Endothelial cell of umbilical vein (primary cell): ENCODE results near the gene ETHE1.

Source experiments
- EZH2 ChIP-seq: IDR thresholded peaks from 2 replicates; pipeline ENCODE4 v1.6.1; 2012; ENCODE audit warnings: borderline replicate concordance, low read depth, mild to moderate bottlenecking, moderate library complexity, low read length, inconsistent platforms; ENCODE audit not compliant: severe bottlenecking
- JUN ChIP-seq: IDR thresholded peaks from 2 replicates; pipeline ENCODE4 v1.6.1; 2011; ENCODE audit warnings: borderline replicate concordance, low read depth; ENCODE audit not compliant: insufficient read length, insufficient read depth
- POLR2A ChIP-seq: IDR thresholded peaks from 2 replicates; pipeline ENCODE4 v1.6.1; 2012; ENCODE audit warnings: low read depth, mild to moderate bottlenecking, control low read depth, low read length
- POLR2AphosphoS5 ChIP-seq: IDR thresholded peaks from 2 replicates; pipeline ENCODE4 v1.6.1; 2012; ENCODE audit warnings: low read depth, mild to moderate bottlenecking, control low read depth, low read length, moderate library complexity; ENCODE audit not compliant: insufficient read depth
- TF ChIP-seq, protein P1 (sequence below), 2 donors: IDR thresholded peaks; 1 replicate in 1 of 2; 2 replicates in 1 of 2; pipeline ENCODE4 v1.5.1; 2011; ENCODE audit warnings: low read length in 2 of 2, mild to moderate bottlenecking in 2 of 2, moderate library complexity in 2 of 2, control low read depth in 1 of 2, inconsistent platforms in 1 of 2, low read depth in 1 of 2; ENCODE audit not compliant: insufficient read depth in 1 of 2; ENCODE audit errors: extremely low read depth in 1 of 2
- TF ChIP-seq, protein P2 (sequence below): IDR thresholded peaks from 2 replicates; pipeline ENCODE4 v1.6.1; 2011; ENCODE audit not compliant: insufficient read depth, insufficient read length

DNA sequence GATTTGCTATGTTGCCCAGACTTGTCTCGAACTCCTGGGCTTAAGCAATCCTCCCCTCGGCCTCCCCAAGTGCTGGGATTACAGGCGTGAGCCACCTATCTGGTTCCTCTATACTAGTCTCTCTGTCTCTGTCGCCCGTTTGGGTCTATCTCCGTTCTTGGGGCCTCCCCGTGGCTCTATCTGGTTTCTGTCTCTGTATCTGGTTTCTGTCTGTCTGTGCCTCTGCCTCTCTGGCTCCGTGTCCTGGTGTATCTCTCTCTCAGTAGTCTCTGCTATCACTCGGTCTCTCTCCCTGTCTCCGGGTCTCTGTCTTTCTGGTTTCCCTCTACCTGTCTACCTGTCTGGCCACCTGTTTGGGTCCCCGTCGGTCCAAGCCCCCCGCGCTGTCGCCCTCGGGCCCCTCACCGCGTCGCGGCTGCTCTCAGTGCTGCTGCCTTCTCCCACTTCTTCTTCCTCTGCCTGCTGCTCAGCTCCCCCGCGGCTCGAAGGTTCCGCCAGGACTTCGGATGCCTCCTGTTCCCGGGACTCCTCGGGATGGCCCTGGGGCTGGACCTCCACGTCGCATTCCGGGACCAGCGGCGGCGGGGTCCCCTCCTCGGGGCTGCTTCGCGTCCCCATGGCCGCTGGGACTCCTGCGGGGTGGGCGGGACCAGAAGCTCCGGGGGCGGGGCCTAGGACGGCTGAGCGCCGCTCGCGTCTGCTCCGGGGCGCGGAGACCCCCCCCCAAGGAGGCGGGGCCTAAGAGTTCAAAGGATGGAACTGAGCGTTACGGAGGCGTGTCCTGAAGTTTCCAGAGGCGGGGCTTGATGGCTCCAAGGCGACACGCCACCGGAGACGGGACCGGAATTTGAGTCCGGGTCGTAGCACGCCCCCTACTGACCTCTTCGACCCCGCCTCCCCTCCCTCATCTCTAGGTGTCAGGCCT lies 23.2 kb downstream of the ETHE1 start:
- TF ChIP-seq POLR2AphosphoS5 = peak; percentile 13
- TF ChIP-seq POLR2A = no peak
- TF ChIP-seq, protein P1, sequence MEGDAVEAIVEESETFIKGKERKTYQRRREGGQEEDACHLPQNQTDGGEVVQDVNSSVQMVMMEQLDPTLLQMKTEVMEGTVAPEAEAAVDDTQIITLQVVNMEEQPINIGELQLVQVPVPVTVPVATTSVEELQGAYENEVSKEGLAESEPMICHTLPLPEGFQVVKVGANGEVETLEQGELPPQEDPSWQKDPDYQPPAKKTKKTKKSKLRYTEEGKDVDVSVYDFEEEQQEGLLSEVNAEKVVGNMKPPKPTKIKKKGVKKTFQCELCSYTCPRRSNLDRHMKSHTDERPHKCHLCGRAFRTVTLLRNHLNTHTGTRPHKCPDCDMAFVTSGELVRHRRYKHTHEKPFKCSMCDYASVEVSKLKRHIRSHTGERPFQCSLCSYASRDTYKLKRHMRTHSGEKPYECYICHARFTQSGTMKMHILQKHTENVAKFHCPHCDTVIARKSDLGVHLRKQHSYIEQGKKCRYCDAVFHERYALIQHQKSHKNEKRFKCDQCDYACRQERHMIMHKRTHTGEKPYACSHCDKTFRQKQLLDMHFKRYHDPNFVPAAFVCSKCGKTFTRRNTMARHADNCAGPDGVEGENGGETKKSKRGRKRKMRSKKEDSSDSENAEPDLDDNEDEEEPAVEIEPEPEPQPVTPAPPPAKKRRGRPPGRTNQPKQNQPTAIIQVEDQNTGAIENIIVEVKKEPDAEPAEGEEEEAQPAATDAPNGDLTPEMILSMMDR (IDR thresholded peaks at IDR 0.05; ENCODE audit: extremely low read depth in 1 of 2, insufficient read depth in 1 of 2, low read depth in 1 of 2, low read length in 2 of 2) = peak in 1 of 2 donors; percentile 16
- no peak for TF ChIP-seq JUN
- TF ChIP-seq EZH2 = no peak
- TF ChIP-seq, protein P2, sequence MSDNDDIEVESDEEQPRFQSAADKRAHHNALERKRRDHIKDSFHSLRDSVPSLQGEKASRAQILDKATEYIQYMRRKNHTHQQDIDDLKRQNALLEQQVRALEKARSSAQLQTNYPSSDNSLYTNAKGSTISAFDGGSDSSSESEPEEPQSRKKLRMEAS = no peak
